Measurements from ENCODE around the gene MYADML2. TPM values are rescaled to one million over a fixed set of nuclear protein-coding genes. Genes with fewer than 3 reads are reported as not detected.

MYADML2 gene
- total RNA-seq, 1 experiment from 2014 or later = not detected

DNA sequence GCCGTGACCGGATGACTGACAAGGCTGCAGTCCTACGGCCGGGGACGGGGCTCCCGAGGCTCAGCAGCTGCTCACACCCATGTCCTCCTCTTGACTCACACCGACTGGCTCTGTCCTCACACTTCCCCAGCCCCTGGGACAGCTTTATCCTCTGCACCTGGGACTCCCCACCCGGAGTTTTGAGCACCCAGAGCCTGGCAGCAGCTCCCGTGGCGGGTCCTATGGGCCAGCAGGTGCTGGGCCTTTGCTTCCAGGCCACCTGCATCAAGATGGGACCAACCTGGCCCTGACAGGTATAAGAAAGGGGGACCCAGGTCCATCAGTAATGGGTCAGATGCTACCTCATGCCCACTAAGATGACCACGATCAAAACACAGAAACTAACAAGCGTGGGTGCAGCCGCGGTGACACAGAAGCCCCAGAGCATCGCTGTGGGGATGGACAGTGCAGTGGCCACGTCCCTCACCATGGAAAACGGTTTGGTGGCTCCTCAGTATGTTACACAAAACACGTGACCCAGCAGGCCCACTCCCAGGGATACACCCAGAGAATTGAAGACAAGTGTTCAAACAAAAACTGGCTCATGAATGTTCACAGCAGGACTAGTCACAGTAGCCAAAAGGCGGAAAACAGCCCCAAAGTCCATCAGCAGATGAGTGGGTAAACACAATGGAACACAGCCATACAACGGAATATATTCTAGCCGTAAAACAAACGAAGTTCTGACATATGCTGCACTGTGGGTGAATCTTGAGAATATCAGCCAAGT, 17.2 kb upstream of the MYADML2 start:
- Histone ChIP-seq H3K4me1 (ENCODE audit: insufficient read depth, low read length) (no peaks in the 10 kb centered on the region), H3K9me3 (ENCODE audit: low read length) (no peaks in the 10 kb centered on the region), H3K9ac (ENCODE audit: low read length) (no peak overlapping the region), H3K36me3 (ENCODE audit: low read depth, low read length) (no peaks in the 10 kb centered on the region), H3K4me2 (ENCODE audit: low read length) (no peak overlapping the region), H3K79me2 (ENCODE audit: low read length) (no peaks in the 10 kb centered on the region), H3K4me3 (ENCODE audit: low read length) (no peak overlapping the region), H3K27ac (ENCODE audit: low read length) (no peak overlapping the region), H2AFZ (ENCODE audit: low read length) (no peak overlapping the region), H3K27me3 (ENCODE audit: low read length) (peaks cover 13% of the 10 kb centered on the region), H3F3A (ENCODE audit: low read length, unreplicated experiment) (no peaks in the 10 kb centered on the region), H3K9me2 (replicated peaks; ENCODE audit: low read length) (no peaks in the 10 kb centered on the region), H4K20me1 (ENCODE audit: low read length) (no peaks in the 10 kb centered on the region)
- intact Hi-C loops (cut with micrococcal nuclease) = no loop called here
- ChIA-PET POLR2A (ENCODE audit: unreplicated experiment) (interaction anchor here (0.6 kb wide), 1 partner anchor 234 kb away, joined by 13 read pairs; no protein-coding TSS in a partner anchor), CTCF (no interaction called here)
- TF ChIP-seq EZH2phosphoT487 (IDR thresholded peaks at IDR 0.05; ENCODE audit: borderline replicate concordance, low read length) (no peak), EZH2 (IDR thresholded peaks at IDR 0.05; ENCODE audit: low read length, unreplicated experiment) (no peak)
- TF ChIP-seq, protein P1, sequence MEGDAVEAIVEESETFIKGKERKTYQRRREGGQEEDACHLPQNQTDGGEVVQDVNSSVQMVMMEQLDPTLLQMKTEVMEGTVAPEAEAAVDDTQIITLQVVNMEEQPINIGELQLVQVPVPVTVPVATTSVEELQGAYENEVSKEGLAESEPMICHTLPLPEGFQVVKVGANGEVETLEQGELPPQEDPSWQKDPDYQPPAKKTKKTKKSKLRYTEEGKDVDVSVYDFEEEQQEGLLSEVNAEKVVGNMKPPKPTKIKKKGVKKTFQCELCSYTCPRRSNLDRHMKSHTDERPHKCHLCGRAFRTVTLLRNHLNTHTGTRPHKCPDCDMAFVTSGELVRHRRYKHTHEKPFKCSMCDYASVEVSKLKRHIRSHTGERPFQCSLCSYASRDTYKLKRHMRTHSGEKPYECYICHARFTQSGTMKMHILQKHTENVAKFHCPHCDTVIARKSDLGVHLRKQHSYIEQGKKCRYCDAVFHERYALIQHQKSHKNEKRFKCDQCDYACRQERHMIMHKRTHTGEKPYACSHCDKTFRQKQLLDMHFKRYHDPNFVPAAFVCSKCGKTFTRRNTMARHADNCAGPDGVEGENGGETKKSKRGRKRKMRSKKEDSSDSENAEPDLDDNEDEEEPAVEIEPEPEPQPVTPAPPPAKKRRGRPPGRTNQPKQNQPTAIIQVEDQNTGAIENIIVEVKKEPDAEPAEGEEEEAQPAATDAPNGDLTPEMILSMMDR (conservative IDR thresholded peaks at IDR 0.05; ENCODE audit: low read depth, low read length) = no peak
- BruUV-seq (replicated peaks) = no TSS peak
- ATAC-seq = no peak
- no peak for DNase-seq

DNA sequence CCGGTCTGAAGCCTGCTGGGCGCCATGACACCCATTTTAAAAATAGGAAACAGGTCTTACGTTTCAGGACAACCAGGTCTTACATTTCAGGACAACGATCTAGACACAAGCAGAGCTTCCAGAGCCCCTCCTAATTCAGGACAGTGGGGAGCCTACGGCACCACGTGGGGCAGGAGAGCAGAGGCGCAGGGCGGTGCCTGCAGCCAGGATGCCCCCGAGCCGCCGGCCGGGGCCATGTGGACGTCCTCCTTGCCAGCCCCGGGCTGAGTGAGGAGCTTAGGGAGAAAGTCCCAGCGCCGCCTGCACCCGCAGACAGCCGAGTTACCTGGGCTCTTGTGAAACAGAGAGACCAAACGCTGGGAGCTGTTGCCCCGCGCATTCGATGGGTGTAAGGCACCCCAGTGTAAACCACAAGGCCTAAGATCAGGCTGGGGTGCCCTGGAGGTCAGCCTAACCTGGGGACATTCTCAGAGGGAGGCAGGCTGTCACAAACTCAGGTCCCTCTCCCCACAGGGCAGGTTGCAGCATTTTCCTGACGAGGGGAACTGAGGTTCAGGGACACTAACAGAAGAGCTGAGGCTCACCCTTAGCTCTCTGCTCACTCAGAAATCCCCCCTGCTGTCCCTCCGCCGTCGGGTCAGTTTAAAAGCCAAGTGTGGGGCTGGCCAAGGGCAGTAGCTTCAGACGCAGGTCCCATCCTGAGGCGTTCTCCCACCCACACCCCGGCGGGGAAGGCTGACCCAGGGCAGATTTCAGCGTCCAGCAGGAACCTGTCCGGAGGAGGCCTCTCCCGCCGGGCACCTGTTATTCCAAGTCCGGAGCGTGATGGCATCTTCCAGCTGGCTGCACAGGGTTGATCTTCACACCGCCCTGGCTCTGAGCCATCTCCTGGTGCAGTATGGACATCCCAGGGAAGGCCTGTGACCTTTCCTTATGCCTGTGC, 15.7 kb upstream of the MYADML2 start:
- BruUV-seq (replicated peaks) = no TSS peak
- no peak for TF ChIP-seq EZH2 (IDR thresholded peaks at IDR 0.05; ENCODE audit: low read length, unreplicated experiment)
- TF ChIP-seq, protein P1 (conservative IDR thresholded peaks at IDR 0.05; ENCODE audit: low read depth, low read length) = no peak
- TF ChIP-seq EZH2phosphoT487 (IDR thresholded peaks at IDR 0.05; ENCODE audit: borderline replicate concordance, low read length) = no peak
- Histone ChIP-seq H3F3A (ENCODE audit: low read length, unreplicated experiment) (no peaks in the 10 kb centered on the region), H3K9ac (ENCODE audit: low read length) (no peak overlapping the region), H3K4me3 (ENCODE audit: low read length) (no peak overlapping the region), H3K27me3 (ENCODE audit: low read length) (peaks cover 22% of the 10 kb centered on the region), H2AFZ (ENCODE audit: low read length) (no peak overlapping the region), H3K36me3 (ENCODE audit: low read depth, low read length) (no peaks in the 10 kb centered on the region), H3K4me1 (ENCODE audit: insufficient read depth, low read length) (no peaks in the 10 kb centered on the region), H3K79me2 (ENCODE audit: low read length) (no peaks in the 10 kb centered on the region), H3K9me3 (ENCODE audit: low read length) (no peaks in the 10 kb centered on the region), H3K9me2 (replicated peaks; ENCODE audit: low read length) (no peaks in the 10 kb centered on the region), H3K27ac (ENCODE audit: low read length) (no peak overlapping the region), H4K20me1 (ENCODE audit: low read length) (no peaks in the 10 kb centered on the region), H3K4me2 (ENCODE audit: low read length) (no peak overlapping the region)
- intact Hi-C loops (cut with micrococcal nuclease) = no loop called here
- DNase-seq (no peak), ATAC-seq (no peak)
- ChIA-PET POLR2A (ENCODE audit: unreplicated experiment) (no interaction called here), CTCF (no interaction called here)
